ENCODE data around the gene FRMPD4.

The FRMPD4 gene

DNA sequence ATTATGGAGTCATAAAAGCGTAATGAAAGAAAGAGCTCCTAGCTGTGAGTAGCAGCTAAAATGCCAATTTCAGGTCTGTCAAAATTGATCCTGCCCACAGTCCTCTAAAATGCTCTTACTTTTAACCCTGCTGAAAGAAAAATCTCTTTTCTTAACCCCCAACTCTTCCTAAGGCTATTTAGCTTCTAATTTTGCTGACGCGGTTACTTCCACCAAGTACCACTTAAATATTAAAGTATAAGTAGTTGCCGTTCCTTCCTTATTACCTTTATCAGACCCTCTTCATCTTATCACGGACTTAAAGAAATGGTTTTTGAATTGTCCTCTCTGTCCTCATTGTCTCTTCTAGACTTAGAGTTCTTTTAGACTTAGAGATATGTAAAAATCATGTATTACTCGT is 272.2 kb downstream of the FRMPD4 start:
- POLR2A ChIA-PET (ENCODE audit: low non-redundant PET): no interaction called here
- H3K27ac ChIP-seq: no peak overlapping the region
- TF ChIP-seq, protein P1, sequence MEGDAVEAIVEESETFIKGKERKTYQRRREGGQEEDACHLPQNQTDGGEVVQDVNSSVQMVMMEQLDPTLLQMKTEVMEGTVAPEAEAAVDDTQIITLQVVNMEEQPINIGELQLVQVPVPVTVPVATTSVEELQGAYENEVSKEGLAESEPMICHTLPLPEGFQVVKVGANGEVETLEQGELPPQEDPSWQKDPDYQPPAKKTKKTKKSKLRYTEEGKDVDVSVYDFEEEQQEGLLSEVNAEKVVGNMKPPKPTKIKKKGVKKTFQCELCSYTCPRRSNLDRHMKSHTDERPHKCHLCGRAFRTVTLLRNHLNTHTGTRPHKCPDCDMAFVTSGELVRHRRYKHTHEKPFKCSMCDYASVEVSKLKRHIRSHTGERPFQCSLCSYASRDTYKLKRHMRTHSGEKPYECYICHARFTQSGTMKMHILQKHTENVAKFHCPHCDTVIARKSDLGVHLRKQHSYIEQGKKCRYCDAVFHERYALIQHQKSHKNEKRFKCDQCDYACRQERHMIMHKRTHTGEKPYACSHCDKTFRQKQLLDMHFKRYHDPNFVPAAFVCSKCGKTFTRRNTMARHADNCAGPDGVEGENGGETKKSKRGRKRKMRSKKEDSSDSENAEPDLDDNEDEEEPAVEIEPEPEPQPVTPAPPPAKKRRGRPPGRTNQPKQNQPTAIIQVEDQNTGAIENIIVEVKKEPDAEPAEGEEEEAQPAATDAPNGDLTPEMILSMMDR (conservative IDR thresholded peaks at IDR 0.05; ENCODE audit: low read depth): no peak
- no peak for DNase-seq (ENCODE audit: low spot score)
- CTCF ChIA-PET: no interaction called here

- POLR2A ChIA-PET (ENCODE audit: low non-redundant PET): no interaction called here
- TF ChIP-seq, protein P1 (conservative IDR thresholded peaks at IDR 0.05; ENCODE audit: low read depth): no peak
- CTCF ChIA-PET: no interaction called here
- DNase-seq (ENCODE audit: low spot score): no peak
- H3K27ac ChIP-seq: no peak overlapping the region
Measured at GRCh38 chrX:12411831-12412230, 273.6 kb downstream of the FRMPD4 start.

GRCh38 chrX:12412561-12412960 is 274.3 kb downstream of the FRMPD4 start:
- ChIA-PET CTCF (no interaction called here), POLR2A (ENCODE audit: low non-redundant PET) (no interaction called here)
- TF ChIP-seq, protein P1 (conservative IDR thresholded peaks at IDR 0.05; ENCODE audit: low read depth): no peak
- H3K27ac ChIP-seq: no peak overlapping the region
- no peak for DNase-seq (ENCODE audit: low spot score)

GRCh38 chrX:12419591-12419990 is 281.3 kb downstream of the FRMPD4 start:
- CTCF ChIA-PET: no interaction called here
- no peak overlapping the region for H3K27ac ChIP-seq
- DNase-seq (ENCODE audit: low spot score): no peak
- POLR2A ChIA-PET (ENCODE audit: low non-redundant PET): no interaction called here
- TF ChIP-seq, protein P1 (conservative IDR thresholded peaks at IDR 0.05; ENCODE audit: low read depth): no peak

- TF ChIP-seq, protein P1 (conservative IDR thresholded peaks at IDR 0.05; ENCODE audit: low read depth): no peak
- no peak for DNase-seq (ENCODE audit: low spot score)
- CTCF ChIA-PET: no interaction called here
- POLR2A ChIA-PET (ENCODE audit: low non-redundant PET): no interaction called here
- H3K27ac ChIP-seq: no peak overlapping the region
Measured at GRCh38 chrX:12421918-12422317, 283.6 kb downstream of the FRMPD4 start.

- ChIA-PET POLR2A (ENCODE audit: low non-redundant PET) (no interaction called here), CTCF (no interaction called here)
- no peak for DNase-seq (ENCODE audit: low spot score)
- TF ChIP-seq, protein P1 (conservative IDR thresholded peaks at IDR 0.05; ENCODE audit: low read depth): no peak
- H3K27ac ChIP-seq: no peak overlapping the region
Measured at GRCh38 chrX:12423346-12423745, 285.1 kb downstream of the FRMPD4 start.

- H3K27ac ChIP-seq: no peak overlapping the region
- no peak for DNase-seq (ENCODE audit: low spot score)
- ChIA-PET CTCF (no interaction called here), POLR2A (ENCODE audit: low non-redundant PET) (no interaction called here)
- TF ChIP-seq, protein P1 (conservative IDR thresholded peaks at IDR 0.05; ENCODE audit: low read depth): no peak
Measured at GRCh38 chrX:12425496-12425895, 287.2 kb downstream of the FRMPD4 start.

Measured in RWPE1 (cell line).